GM19351 (cell line): ENCODE results near the gene VPS37B.

Experiments used
- ATAC-seq: cut with Tn5 transposase; IDR thresholded peaks from one replicate; pipeline ENCODE4 v1.9.1; 2021; ENCODE audit warnings: mild to moderate bottlenecking, moderate library complexity; ENCODE audit not compliant: unreplicated experiment

The VPS37B gene

DNA sequence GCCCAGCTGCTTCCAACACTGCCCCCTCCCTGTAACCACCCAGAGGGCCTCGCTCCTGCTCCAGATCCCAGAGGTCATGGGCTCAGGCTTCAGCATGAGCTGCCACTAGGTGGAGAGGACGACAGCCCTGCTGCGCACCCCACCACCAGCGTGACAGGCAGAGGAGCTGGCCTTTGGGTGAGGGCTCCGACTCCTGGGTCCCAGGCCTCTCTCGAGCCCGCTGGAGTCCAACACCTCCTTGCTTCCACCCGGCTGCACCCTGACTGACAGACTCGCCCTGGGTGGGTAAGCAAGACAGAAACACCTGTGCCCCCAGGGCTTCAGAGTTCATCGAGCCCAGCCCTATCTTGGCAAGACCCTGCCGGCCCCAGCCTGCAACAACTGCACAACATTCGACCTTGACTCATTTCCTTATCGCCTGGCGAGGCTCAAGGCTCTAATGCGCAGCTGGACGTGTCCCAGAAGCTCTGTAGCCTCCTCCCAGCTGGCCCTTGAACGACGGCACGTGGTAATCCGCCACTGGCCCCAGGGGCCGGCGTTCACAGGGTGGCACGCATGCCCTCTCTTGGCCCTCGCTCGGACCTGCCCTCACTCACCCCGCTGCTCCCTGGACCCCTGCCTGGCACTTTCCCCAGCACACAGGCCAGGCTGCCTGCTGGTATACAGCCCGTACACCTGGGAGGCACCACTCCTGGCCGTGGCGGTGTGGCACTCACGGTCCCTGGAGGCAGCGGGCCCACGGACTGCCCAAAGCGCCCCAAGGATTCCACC lies 28.0 kb downstream of the VPS37B start:
- ATAC-seq: no peak

- ATAC-seq: no peak
Observed at GRCh38 chr12:122866950-122867607, 28.8 kb downstream of the VPS37B start.

DNA sequence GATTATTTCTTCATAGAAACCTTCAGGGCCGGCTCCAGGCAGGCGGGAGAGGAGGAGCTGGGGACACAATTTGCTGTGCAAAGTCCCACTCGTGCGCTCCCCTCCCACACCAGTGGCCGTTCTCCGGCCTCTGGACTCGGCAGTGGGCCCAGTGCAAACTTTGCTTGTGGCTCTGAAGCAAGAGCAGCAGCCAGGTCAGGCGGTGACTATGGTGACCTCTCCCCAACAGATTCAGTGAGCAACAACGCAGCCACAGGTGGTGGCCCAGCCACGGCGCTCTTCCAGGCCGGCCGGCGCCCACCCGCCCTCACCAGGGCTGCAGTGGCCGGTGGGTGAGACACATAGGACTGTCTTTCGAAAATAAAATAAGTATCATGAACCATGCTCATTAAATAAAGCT lies 29.5 kb downstream of the VPS37B start:
- ATAC-seq: no peak

DNA sequence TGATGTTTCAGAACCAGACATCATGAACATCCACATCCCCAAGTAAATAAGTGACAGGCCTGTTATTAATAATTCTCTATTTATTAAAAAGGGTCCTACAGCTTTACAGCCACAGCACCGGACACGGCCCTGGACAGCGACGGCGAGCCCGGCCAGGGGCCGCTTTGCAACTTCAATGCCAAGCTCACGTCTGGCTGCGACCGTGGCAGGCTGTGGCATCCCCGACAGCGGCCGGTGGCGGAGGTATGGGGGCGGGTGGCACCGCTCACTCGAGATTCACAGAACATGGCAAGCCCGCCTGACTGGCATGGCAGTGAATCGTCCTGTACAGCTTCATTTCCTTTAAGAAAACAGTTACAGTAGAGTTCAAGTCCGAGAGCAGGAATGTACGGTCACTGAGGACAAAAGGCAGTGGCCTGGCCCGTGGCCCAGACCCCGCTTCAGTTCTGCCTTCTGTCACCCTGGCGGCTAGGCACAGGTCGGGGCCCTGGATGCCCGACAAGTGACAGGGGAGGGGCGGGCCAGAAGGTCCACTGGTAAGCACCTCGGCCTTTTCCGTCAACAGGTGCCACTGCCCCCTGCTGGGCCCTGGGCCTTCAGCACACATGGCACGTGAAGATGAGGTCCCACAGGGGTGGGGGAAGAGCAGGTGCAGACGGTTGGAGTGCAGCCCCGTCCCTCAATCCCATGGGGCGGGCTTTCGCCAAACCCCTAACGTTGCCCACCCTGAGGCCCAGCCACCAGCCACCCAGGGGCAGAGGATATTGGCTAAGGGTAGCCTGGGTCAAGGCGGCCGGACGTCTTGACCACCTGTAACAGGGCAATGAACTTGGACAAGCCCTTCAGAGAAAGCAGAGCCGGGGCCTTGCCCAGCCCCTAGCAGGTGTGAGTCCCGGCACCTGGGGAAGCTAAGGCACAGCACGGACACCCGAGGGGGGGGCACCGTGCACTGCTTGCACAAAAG lies 30.4 kb downstream of the VPS37B start:
- no peak for ATAC-seq

DNA sequence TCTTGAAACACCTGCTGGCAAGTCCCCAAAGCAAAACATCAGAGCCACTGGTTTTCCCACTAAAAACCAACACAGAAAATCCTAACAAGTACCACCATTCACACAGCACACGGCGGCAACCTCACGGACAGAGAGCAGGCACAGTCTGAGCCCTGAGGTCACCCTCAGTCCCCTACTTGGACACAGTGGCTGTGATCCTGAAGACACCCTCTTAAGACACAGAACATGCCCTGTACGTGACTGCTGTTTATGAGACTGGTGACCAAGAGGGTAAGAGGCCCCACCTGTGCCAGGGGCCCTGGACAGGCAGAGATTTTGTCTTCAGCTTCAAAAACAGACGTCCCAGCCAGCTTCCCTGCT lies 31.1 kb downstream of the VPS37B start:
- ATAC-seq: no peak

GRCh38 chr12:122862872-122863701 lies 32.8 kb downstream of the VPS37B start:
- ATAC-seq: no peak

- no peak for ATAC-seq
Observed at GRCh38 chr12:122862110-122862634, 33.8 kb downstream of the VPS37B start.

- no peak for ATAC-seq
Observed at GRCh38 chr12:122861587-122861970, 34.3 kb downstream of the VPS37B start.

GRCh38 chr12:122860854-122861586 lies 34.9 kb downstream of the VPS37B start:
- no peak for ATAC-seq

- peak; percentile 66 for ATAC-seq
Observed at GRCh38 chr12:122860040-122860853, 35.7 kb downstream of the VPS37B start.

DNA sequence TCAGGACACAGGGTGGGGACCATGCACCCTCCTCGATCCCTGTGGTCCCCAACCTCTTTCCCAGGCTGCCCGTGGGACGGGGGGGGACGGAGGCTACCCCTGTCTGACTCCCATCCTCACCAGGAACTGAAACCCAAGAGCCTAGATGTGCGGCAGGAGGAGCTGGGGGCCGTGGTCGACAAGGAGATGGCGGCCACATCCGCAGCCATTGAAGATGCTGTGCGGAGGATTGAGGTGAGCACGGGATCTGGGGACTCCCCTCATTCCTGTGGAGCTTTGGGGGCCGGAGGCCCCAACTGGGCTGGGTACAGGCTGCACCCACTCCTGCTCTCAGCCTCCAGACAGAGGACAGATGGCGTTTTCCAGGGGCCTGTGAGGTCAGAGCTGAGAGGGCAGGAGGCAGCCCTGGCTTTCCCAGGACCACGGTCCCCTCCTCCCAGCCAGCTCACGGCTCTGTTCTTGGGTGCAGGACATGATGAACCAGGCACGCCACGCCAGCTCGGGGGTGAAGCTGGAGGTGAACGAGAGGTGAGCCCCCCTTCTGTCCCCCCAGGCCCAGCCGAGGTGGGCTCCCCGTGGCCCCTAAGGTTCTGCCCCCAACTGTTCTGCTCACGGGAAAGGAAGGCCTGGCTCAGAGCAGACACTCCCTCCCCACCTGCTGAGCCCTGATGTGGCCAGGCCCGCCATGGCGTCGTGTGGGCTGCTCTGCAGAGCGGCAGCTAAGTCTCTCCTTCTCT lies 36.5 kb downstream of the VPS37B start:
- ATAC-seq: no peak

- ATAC-seq: no peak
Observed at GRCh38 chr12:122858591-122859302, 37.2 kb downstream of the VPS37B start.

- no peak for ATAC-seq
Observed at GRCh38 chr12:122858171-122858570, 37.8 kb downstream of the VPS37B start.

- no peak for ATAC-seq
Observed at GRCh38 chr12:122856999-122857671, 38.8 kb downstream of the VPS37B start.

GRCh38 chr12:122855928-122856831 lies 39.7 kb downstream of the VPS37B start:
- no peak for ATAC-seq
